Astrocyte (in vitro differentiated cells and primary cell): ENCODE results near the gene SCFD1. TPM values are rescaled to one million over a fixed set of nuclear protein-coding genes. Genes with fewer than 3 reads are reported as not detected.

ENCODE experiments used
- DNase-seq: peaks from one replicate; pipeline ENCODE4 v3.0.0-alpha.2; 2010; ENCODE audit warnings: low read depth
- FAIRE-seq: peaks from 2 replicates; lab custom pipeline; 2011; peaks lifted over from hg19 to GRCh38; lab: Jason Lieb, UNC
- H2AFZ ChIP-seq: 2 replicates; pipeline ENCODE4 v1.6.0; 2012; ENCODE audit warnings: low read depth, low read length, inconsistent platforms
- H3K27ac ChIP-seq: 2 replicates; pipeline ENCODE4 v1.5.1; 2011; ENCODE audit warnings: low read depth, low read length, inconsistent platforms
- H3K27me3 ChIP-seq: 2 replicates; pipeline ENCODE4 v1.6.0; 2011; ENCODE audit warnings: low read length, inconsistent platforms; ENCODE audit not compliant: insufficient read depth
- H3K36me3 ChIP-seq: 2 replicates; pipeline ENCODE4 v1.5.1; 2011; ENCODE audit warnings: low read length, inconsistent platforms; ENCODE audit not compliant: insufficient read depth
- H3K4me1 ChIP-seq: 2 replicates; pipeline ENCODE4 v1.5.1; 2011; ENCODE audit warnings: low read length, inconsistent platforms; ENCODE audit not compliant: insufficient read depth
- H3K4me2 ChIP-seq: 2 replicates; pipeline ENCODE4 v1.6.0; 2012; ENCODE audit warnings: low read length, inconsistent platforms
- H3K4me3 ChIP-seq: 2 replicates; pipeline ENCODE4 v1.5.1; 2011; ENCODE audit warnings: low read depth, mild to moderate bottlenecking, low read length, inconsistent platforms; ENCODE audit not compliant: insufficient read depth
- H3K79me2 ChIP-seq: 2 replicates; pipeline ENCODE4 v1.6.0; 2012; ENCODE audit warnings: mild to moderate bottlenecking, low read length, inconsistent platforms; ENCODE audit not compliant: insufficient read depth
- H3K9ac ChIP-seq: 2 replicates; pipeline ENCODE4 v1.6.0; 2012; ENCODE audit warnings: mild to moderate bottlenecking, low read length, inconsistent platforms
- H3K9me3 ChIP-seq: 2 replicates; pipeline ENCODE4 v1.5.1; 2012; ENCODE audit warnings: low read depth, mild to moderate bottlenecking, low read length, inconsistent platforms; ENCODE audit not compliant: insufficient read depth
- H4K20me1 ChIP-seq: 2 replicates; pipeline ENCODE4 v1.6.0; 2012; ENCODE audit warnings: low read length, inconsistent platforms; ENCODE audit not compliant: insufficient read depth
- H3K27ac Mint-ChIP-seq: one replicate; pipeline ENCODE4 v1.8.0; 2021; ENCODE audit warnings: mild to moderate bottlenecking, mixed read lengths; ENCODE audit not compliant: unreplicated experiment
- H3K27me3 Mint-ChIP-seq: one replicate; pipeline ENCODE4 v1.8.0; 2021; ENCODE audit warnings: low read depth, mixed read lengths; ENCODE audit not compliant: unreplicated experiment
- H3K36me3 Mint-ChIP-seq: one replicate; pipeline ENCODE4 v1.8.0; 2021; ENCODE audit warnings: low read depth, mixed read lengths; ENCODE audit not compliant: unreplicated experiment
- H3K4me1 Mint-ChIP-seq: one replicate; pipeline ENCODE4 v1.8.0; 2021; ENCODE audit warnings: low read depth, mixed read lengths; ENCODE audit not compliant: unreplicated experiment
- H3K4me3 Mint-ChIP-seq: one replicate; pipeline ENCODE4 v1.8.0; 2021; ENCODE audit warnings: mild to moderate bottlenecking, moderate library complexity, mixed read lengths; ENCODE audit not compliant: unreplicated experiment
- H3K9me3 Mint-ChIP-seq: one replicate; pipeline ENCODE4 v1.8.0; 2021; ENCODE audit warnings: mild to moderate bottlenecking, mixed read lengths; ENCODE audit not compliant: unreplicated experiment
- CTCF ChIP-seq: IDR thresholded peaks from 2 replicates; pipeline ENCODE4 v1.5.1; 2011; ENCODE audit warnings: low read depth, mild to moderate bottlenecking, inconsistent platforms, low read length, moderate library complexity; ENCODE audit not compliant: insufficient read depth
- EZH2 ChIP-seq: IDR thresholded peaks from 2 replicates; pipeline ENCODE4 v1.6.1; 2012; ENCODE audit warnings: mild to moderate bottlenecking, low read length, inconsistent platforms; ENCODE audit not compliant: insufficient read depth
- total RNA-seq: library from RNA; stranded (reverse); gene quantifications from 2 replicates; pipeline ENCODE4 v1.2.1, GENCODE V29; 2021

SCFD1 gene
- total RNA-seq, 1 donor from 2014 or later = 82.2 TPM

DNA sequence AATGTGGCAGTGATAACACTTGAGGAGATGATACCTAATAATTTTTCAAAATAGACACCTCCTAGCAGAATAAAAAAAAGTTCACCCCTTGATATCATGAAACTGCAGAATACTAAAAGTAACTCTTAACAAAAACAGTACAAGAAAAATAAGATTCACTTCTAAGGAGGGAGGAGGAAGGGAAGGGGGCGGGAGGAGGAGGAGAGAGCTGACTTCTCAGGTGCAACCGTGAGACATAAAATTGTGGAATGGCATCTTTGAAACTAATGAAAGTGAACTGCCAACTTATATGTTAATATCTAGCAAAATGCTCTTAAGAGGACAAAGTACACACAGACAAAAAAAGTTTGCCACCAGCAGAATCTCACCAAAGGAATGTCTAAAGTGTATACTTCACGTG, 115.8 kb downstream of the SCFD1 start:
- no peak for FAIRE-seq
- Histone ChIP-seq H3K4me2 (no peak overlapping the region), H3K79me2 (no peaks in the 10 kb centered on the region), H3K4me3 (no peak overlapping the region), H3K9me3 (no peaks in the 10 kb centered on the region), H3K4me1 (no peaks in the 10 kb centered on the region), H3K27me3 (no peaks in the 10 kb centered on the region), H2AFZ (no peak overlapping the region), H3K36me3 (peaks cover 18% of the 10 kb centered on the region), H4K20me1 (no peaks in the 10 kb centered on the region), H3K9ac (no peak overlapping the region), H3K27ac (no peak overlapping the region)
- Mint-ChIP-seq H3K27ac (no peak overlapping the region), H3K4me1 (no peaks in the 10 kb centered on the region), H3K36me3 (peaks cover 11% of the 10 kb centered on the region), H3K27me3 (no peaks in the 10 kb centered on the region), H3K4me3 (no peak overlapping the region), H3K9me3 (no peaks in the 10 kb centered on the region)
- no peak for DNase-seq
- TF ChIP-seq CTCF (no peak), EZH2 (no peak)

DNA sequence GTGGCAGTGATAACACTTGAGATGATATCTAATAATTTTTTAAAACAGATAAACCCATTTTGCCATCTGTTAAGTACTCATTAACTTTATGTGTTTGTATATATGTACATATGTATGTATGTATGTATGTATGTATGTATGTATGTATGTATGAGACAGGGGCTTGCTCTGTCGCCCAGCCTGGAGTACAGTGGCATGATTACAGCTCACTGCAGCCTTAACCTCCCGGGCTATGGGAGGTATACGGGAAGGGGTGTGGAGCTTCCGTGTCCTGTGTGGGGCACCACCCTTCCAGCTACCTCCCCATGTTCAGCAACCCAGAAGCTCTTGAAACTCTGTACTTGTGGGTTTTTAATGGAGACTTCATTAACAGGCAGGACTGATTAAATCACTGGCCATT, 116.9 kb downstream of the SCFD1 start:
- H3K9ac ChIP-seq = no peak overlapping the region
- H3K4me1 Mint-ChIP-seq = peaks cover 2% of the 10 kb centered on the region

More for the DNA sequence above, 116.9 kb downstream of the SCFD1 start:
- FAIRE-seq (no peak), DNase-seq (no peak)
- Mint-ChIP-seq H3K27me3 (no peaks in the 10 kb centered on the region), H3K4me3 (no peak overlapping the region), H3K9me3 (no peaks in the 10 kb centered on the region), H3K27ac (no peak overlapping the region), H3K36me3 (peaks cover 5% of the 10 kb centered on the region)
- Histone ChIP-seq H3K27ac (no peak overlapping the region), H4K20me1 (no peaks in the 10 kb centered on the region), H3K4me2 (no peak overlapping the region), H3K4me1 (no peaks in the 10 kb centered on the region), H3K36me3 (peaks cover 18% of the 10 kb centered on the region), H3K27me3 (no peaks in the 10 kb centered on the region), H3K4me3 (no peak overlapping the region), H3K79me2 (no peaks in the 10 kb centered on the region), H3K9me3 (no peaks in the 10 kb centered on the region), H2AFZ (no peak overlapping the region)
- TF ChIP-seq CTCF (no peak), EZH2 (no peak)
